Hepatocyte (in vitro differentiated cells): ENCODE measurements around the gene LDLRAD4.

Experiments
- EZH2 ChIP-seq: fragments of 200-600 bp; sonication (generic); IDR thresholded peaks from 2 replicates; pipeline ENCODE4 v1.6.1; 2016; ENCODE audit warnings: antibody characterized with exemption, mild to moderate bottlenecking, borderline replicate concordance
- EZH2phosphoT487 ChIP-seq: fragments of 200-600 bp; sonication (generic); IDR thresholded peaks from one replicate; pipeline ENCODE4 v1.6.1; 2018; ENCODE audit warnings: antibody characterized with exemption, mild to moderate bottlenecking, low read depth, moderate library complexity; ENCODE audit not compliant: unreplicated experiment, severe bottlenecking
- TF ChIP-seq, protein P1 (sequence below): fragments of 200-600 bp; sonication (generic); IDR thresholded peaks from 2 replicates; pipeline ENCODE4 v1.5.1; 2016; ENCODE audit warnings: antibody characterized with exemption, mild to moderate bottlenecking; ENCODE audit not compliant: poor library complexity

DNA sequence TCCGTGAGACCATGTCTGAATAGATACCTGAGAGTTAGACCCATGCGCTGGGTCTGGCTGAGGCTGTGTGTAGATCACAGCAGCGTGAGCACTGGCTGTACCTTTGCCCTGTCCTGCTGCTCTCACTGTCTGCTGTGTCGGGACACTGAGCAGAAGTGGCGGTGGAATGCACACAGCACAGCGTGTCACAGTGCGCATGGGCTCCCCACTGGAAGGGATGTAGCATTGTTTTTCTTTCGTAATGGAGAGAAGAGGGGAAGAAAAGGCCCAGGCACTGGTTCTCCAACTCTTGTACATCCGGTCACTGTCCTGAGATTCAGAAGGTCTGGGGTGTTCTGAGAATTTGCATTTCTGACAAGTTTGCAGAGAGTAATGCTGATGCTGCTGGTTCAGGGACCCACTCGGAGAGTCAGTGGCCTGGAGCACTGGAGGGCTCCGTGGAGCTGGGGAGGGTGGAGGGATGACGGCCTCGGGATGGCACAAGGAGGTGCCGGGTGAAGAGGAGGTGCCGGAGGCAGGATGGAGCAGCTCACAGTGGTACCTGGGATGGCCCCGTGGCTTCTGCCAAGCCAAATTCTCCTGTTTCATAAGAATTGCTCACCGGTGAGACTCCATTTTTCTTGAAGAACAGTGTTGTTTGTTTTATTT, 252.8 kb downstream of the LDLRAD4 start:
- TF ChIP-seq, protein P1, sequence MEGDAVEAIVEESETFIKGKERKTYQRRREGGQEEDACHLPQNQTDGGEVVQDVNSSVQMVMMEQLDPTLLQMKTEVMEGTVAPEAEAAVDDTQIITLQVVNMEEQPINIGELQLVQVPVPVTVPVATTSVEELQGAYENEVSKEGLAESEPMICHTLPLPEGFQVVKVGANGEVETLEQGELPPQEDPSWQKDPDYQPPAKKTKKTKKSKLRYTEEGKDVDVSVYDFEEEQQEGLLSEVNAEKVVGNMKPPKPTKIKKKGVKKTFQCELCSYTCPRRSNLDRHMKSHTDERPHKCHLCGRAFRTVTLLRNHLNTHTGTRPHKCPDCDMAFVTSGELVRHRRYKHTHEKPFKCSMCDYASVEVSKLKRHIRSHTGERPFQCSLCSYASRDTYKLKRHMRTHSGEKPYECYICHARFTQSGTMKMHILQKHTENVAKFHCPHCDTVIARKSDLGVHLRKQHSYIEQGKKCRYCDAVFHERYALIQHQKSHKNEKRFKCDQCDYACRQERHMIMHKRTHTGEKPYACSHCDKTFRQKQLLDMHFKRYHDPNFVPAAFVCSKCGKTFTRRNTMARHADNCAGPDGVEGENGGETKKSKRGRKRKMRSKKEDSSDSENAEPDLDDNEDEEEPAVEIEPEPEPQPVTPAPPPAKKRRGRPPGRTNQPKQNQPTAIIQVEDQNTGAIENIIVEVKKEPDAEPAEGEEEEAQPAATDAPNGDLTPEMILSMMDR = no peak
- no peak for TF ChIP-seq EZH2
- no peak for TF ChIP-seq EZH2phosphoT487
